GM12878 (cell line): ENCODE measurements around the gene ZDHHC14. TPM values are rescaled to one million over a fixed set of nuclear protein-coding genes. Genes with fewer than 3 reads are reported as not detected.

Source experiments
- ATAC-seq: fragments of 200-7000 bp; cut with Tn5 transposase; 3 replicates; pipeline ENCODE4 v1.9.1; 2020; ENCODE audit warnings: mild to moderate bottlenecking, moderate library complexity
- BruUV-seq: library from RNA; stranded (reverse); fragments of 400-500 nt; replicated peaks from 2 replicates; lab custom pipeline; 2021; lab: Mats Ljungman, UMichigan
- CTCF ChIA-PET: fragments of 300-600 bp; sonication (Branson Sonifier 250); formaldehyde crosslinking; extraction: SDS; loops from one replicate; lab custom pipeline; 2021; ENCODE audit warnings: inconsistent platforms; lab: Yijun Ruan, JAX
- POLR2A ChIA-PET: fragments of 350-600 bp; formaldehyde crosslinking; extraction: SDS; loops from one replicate; lab custom pipeline; 2021; ENCODE audit warnings: inconsistent platforms; lab: Charles Lee
- RAD21 ChIA-PET: fragments of 300-600 bp; sonication (Branson Sonifier 250); formaldehyde crosslinking; loops from one replicate; lab custom pipeline; 2023; ENCODE audit warnings: antibody characterized with exemption; ENCODE audit not compliant: unreplicated experiment; lab: Charles Lee
- SMC1A ChIA-PET: fragments of 300-600 bp; sonication (Branson Sonifier 250); formaldehyde crosslinking; loops from one replicate; lab custom pipeline; 2023; ENCODE audit not compliant: unreplicated experiment, uncharacterized antibody; lab: Charles Lee
- DNase-seq: peaks from one replicate; pipeline ENCODE4 v3.0.0-alpha.2; 2011; ENCODE audit warnings: low read depth, low spot score
- FAIRE-seq: peaks from 3 replicates; lab custom pipeline; 2011; peaks lifted over from hg19 to GRCh38; lab: Jason Lieb, UNC
- H2AFZ ChIP-seq: 2 replicates; pipeline ENCODE4 v1.6.0; 2011; ENCODE audit warnings: low read depth, low read length, control low read depth; ENCODE audit not compliant: control insufficient read depth
- H3K27ac ChIP-seq: 2 replicates; pipeline ENCODE4 v1.5.1; 2011; ENCODE audit warnings: control low read depth; ENCODE audit not compliant: control insufficient read depth, insufficient read depth
- H3K27me3 ChIP-seq, 2 experiments: replicated peaks in 1 of 2; 2 replicates each; pipeline versions ENCODE4 v1.6.0 to v1.6.1; 2011; ENCODE audit warnings: low read length in 1 of 2; ENCODE audit not compliant: control insufficient read depth in 2 of 2, insufficient read depth in 2 of 2
- H3K36me3 ChIP-seq, 2 experiments: 2 replicates each; pipeline ENCODE4 v1.5.1; 2011; ENCODE audit warnings: low read length in 1 of 2; ENCODE audit not compliant: control insufficient read depth in 2 of 2, insufficient read depth in 2 of 2
- H3K4me1 ChIP-seq: 2 replicates; pipeline ENCODE4 v1.6.1; 2011; ENCODE audit warnings: mild to moderate bottlenecking, low read length, moderate library complexity, mixed read lengths; ENCODE audit not compliant: control insufficient read depth, insufficient read depth
- H3K4me2 ChIP-seq: 2 replicates; pipeline ENCODE4 v1.6.0; 2011; ENCODE audit warnings: control low read depth; ENCODE audit not compliant: control insufficient read depth, insufficient read depth
- H3K4me3 ChIP-seq: fragments of 200-600 bp; sonication (generic); 2 replicates; pipeline ENCODE4 v1.5.1; 2016
- H3K79me2 ChIP-seq: 2 replicates; pipeline ENCODE4 v1.6.0; 2011; ENCODE audit warnings: low read length; ENCODE audit not compliant: control insufficient read depth, insufficient read depth
- H3K9ac ChIP-seq: 2 replicates; pipeline ENCODE4 v1.8.0; 2011; ENCODE audit warnings: low read length, control low read depth, mixed read lengths; ENCODE audit not compliant: control insufficient read depth, insufficient read depth
- H3K9me3 ChIP-seq: replicated peaks from 3 replicates; pipeline ENCODE4 v1.5.1; 2011; ENCODE audit warnings: mild to moderate bottlenecking, low read length; ENCODE audit not compliant: control insufficient read depth, insufficient read depth
- H4K20me1 ChIP-seq: 2 replicates; pipeline ENCODE4 v1.6.0; 2011; ENCODE audit not compliant: control insufficient read depth, insufficient read depth
- CEBPB ChIP-seq, 2 experiments: fragments of 150-350 bp in 1 of 2; IDR thresholded peaks; 2 replicates each; pipeline ENCODE4 v1.6.1; 2012 to 2014; ENCODE audit warnings: low read depth in 2 of 2, low read length in 2 of 2, borderline replicate concordance in 1 of 2, inconsistent platforms in 1 of 2
- JUND ChIP-seq: IDR thresholded peaks from 2 replicates; pipeline ENCODE4 v1.6.1; 2012; ENCODE audit warnings: low read depth, mild to moderate bottlenecking, low read length, improper control_type of control experiment, moderate library complexity
- MYC ChIP-seq: IDR thresholded peaks from 2 replicates; pipeline ENCODE4 v1.6.1; 2011; ENCODE audit warnings: mild to moderate bottlenecking, low read length, moderate library complexity, inconsistent platforms; ENCODE audit not compliant: insufficient read depth, insufficient replicate concordance, insufficient read length, severe bottlenecking
- NFIC ChIP-seq: IDR thresholded peaks from 2 replicates; pipeline ENCODE4 v1.6.1; 2012; ENCODE audit warnings: low read depth, mild to moderate bottlenecking, inconsistent platforms, low read length, moderate library complexity
- NFYA ChIP-seq: IDR thresholded peaks from 2 replicates; pipeline ENCODE4 v1.6.1; 2011; ENCODE audit warnings: low read depth, mild to moderate bottlenecking, low read length, improper control_type of control experiment, borderline replicate concordance
- PAX5 ChIP-seq: IDR thresholded peaks from 2 replicates; pipeline ENCODE4 v1.6.1; 2011; ENCODE audit warnings: low read depth, low read length, borderline replicate concordance
- TAF1 ChIP-seq: IDR thresholded peaks from 2 replicates; pipeline ENCODE4 v1.6.1; 2011; ENCODE audit warnings: mild to moderate bottlenecking, low read depth, low read length, borderline replicate concordance
- ZNF274 ChIP-seq: IDR thresholded peaks from one replicate; pipeline ENCODE4 v1.8.0; 2011; ENCODE audit not compliant: insufficient read length, insufficient read depth
- WGBS: methylation state at CpG from one replicate; pipeline ENCODE4 v1.1.6; 2016; ENCODE audit warnings: low lambda C conversion rate; ENCODE audit not compliant: insufficient replicate concordance, insufficient coverage; ENCODE audit errors: missing lambda C conversion rate; 5-methylcytosine and 5-hydroxymethylcytosine counted together
- in situ Hi-C: fragments of 300-500 bp; cut with MboI; formaldehyde crosslinking; loops from 9 replicates; pipeline ENCODE4 v1.14.3; 2018; ENCODE audit warnings: mixed read lengths
- intact Hi-C: fragments of 100-400 bp; cut with micrococcal nuclease; formaldehyde crosslinking; loops from one replicate; pipeline ENCODE4 v1.14.2; 2022; ENCODE audit not compliant: unreplicated experiment
- polyA plus RNA-seq, 11 experiments: library from polyadenylated mRNA; depleted of rRNA in 4 of 11; unstranded in 6 of 11; stranded (reverse) in 5 of 11; fragments of >200 nt; fragmentation: Nextera tagmentation in 4 of 11; fragmentation: Illumina TruSeq in 1 of 11; extraction: Ambion mirVana in 4 of 11; extraction: Trizol in 1 of 11; gene quantifications; 1 replicate in 1 of 11; 2 replicates in 10 of 11; pipeline versions ENCODE4 v1.2.1 to v1.2.3, GENCODE V29; 2011 to 2016; ENCODE audit warnings: inconsistent platforms in 2 of 11, missing spikeins in 2 of 11, low read depth in 1 of 11
- total RNA-seq, 4 experiments: library from RNA; depleted of rRNA in 3 of 4; stranded (reverse); fragments of >200 nt in 3 of 4; fragmentation: Illumina TruSeq in 1 of 4; extraction: Trizol in 1 of 4; gene quantifications; 2 replicates each; pipeline versions ENCODE4 v1.2.1 to v1.2.3, GENCODE V29; 2013 to 2021
- TF ChIP-seq, protein P1 (sequence below): fragments of 450-650 bp; IDR thresholded peaks from 2 replicates; pipeline ENCODE4 v1.6.1; 2017; ENCODE audit warnings: mild to moderate bottlenecking
- TF ChIP-seq, protein P2 (sequence below): IDR thresholded peaks from 2 replicates; pipeline ENCODE4 v1.6.1; 2011; ENCODE audit warnings: mild to moderate bottlenecking, low read depth, low read length, moderate library complexity; ENCODE audit not compliant: insufficient replicate concordance

The ZDHHC14 gene
- total and polyA plus RNA-seq, 10 of the 15 experiments (the other 5 are each of a cell fraction or from before 2014, with no cell fraction given), result 0.15 to 16.0 (median 0.76) TPM; not detected in 1

DNA sequence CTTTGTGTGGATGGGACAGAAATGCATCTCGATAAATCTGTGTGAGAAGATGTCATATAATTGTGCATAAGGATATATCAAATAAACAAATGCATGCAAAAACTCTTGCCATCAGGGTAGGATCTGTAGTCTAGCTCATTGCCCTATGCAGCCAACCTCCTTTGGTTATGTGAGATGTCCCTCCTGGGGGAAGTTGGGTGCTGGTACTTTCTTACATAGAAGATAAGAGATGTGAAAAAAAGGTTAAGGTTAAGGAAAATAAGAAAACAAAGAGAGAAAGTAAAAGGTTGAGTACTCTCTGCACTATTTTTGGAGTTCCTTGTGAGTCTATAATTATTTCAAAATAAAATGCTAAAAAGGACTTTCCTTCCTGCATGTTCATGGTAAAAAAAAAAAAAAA lies 30.4 kb downstream of the ZDHHC14 start:
- ATAC-seq (no peak), DNase-seq (no peak), FAIRE-seq (no peak)
- no peaks in the 10 kb centered on the region for H3K4me1 ChIP-seq
- no peaks in the 10 kb centered on the region for H4K20me1 ChIP-seq
- H3K4me3 ChIP-seq, result no peak overlapping the region
- no peak overlapping the region for H3K27ac ChIP-seq
- no peaks in the 10 kb centered on the region for H3K79me2 ChIP-seq
- BruUV-seq, result no TSS peak
- SMC1A ChIA-PET, result interaction anchor here (0.6 to 1.7 kb wide), 6 partner anchors 11 to 203 kb away, joined by 3 to 6 read pairs (median 3); no protein-coding TSS in a partner anchor
- H3K27me3 ChIP-seq, result no peaks in the 10 kb centered on the region
- in situ Hi-C loops, result no loop called here
- TF ChIP-seq CEBPB (IDR thresholded peaks at IDR 0.05; ENCODE audit: borderline replicate concordance in 1 of 2, low read depth in 2 of 2, low read length in 2 of 2) (no peak), TAF1 (no peak), NFIC (no peak), ZNF274 (no peak), NFYA (no peak), MYC (no peak), JUND (no peak), PAX5 (no peak)
- TF ChIP-seq, protein P1, sequence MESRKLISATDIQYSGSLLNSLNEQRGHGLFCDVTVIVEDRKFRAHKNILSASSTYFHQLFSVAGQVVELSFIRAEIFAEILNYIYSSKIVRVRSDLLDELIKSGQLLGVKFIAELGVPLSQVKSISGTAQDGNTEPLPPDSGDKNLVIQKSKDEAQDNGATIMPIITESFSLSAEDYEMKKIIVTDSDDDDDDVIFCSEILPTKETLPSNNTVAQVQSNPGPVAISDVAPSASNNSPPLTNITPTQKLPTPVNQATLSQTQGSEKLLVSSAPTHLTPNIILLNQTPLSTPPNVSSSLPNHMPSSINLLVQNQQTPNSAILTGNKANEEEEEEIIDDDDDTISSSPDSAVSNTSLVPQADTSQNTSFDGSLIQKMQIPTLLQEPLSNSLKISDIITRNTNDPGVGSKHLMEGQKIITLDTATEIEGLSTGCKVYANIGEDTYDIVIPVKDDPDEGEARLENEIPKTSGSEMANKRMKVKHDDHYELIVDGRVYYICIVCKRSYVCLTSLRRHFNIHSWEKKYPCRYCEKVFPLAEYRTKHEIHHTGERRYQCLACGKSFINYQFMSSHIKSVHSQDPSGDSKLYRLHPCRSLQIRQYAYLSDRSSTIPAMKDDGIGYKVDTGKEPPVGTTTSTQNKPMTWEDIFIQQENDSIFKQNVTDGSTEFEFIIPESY, result no peak
- TF ChIP-seq, protein P2, sequence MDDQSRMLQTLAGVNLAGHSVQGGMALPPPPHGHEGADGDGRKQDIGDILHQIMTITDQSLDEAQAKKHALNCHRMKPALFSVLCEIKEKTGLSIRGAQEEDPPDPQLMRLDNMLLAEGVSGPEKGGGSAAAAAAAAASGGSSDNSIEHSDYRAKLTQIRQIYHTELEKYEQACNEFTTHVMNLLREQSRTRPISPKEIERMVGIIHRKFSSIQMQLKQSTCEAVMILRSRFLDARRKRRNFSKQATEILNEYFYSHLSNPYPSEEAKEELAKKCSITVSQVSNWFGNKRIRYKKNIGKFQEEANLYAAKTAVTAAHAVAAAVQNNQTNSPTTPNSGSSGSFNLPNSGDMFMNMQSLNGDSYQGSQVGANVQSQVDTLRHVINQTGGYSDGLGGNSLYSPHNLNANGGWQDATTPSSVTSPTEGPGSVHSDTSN, result no peak
- WGBS, result 90% methylated on average over 1 of the region's 1 CpG
- no peaks in the 10 kb centered on the region; the same call in 2 of the 3 replicates for H3K9me3 ChIP-seq
- H2AFZ ChIP-seq, result no peak overlapping the region
- no peak overlapping the region for H3K9ac ChIP-seq
- intact Hi-C loops, result no loop called here
- CTCF ChIA-PET, result interaction anchor here (0.6 to 1.3 kb wide), 3 partner anchors 23 to 54 kb away, joined by 3 read pairs; no protein-coding TSS in a partner anchor
- no peak overlapping the region for H3K4me2 ChIP-seq
- H3K36me3 ChIP-seq, result peaks cover 0 to 2% of the 10 kb centered on the region in 2 experiments; a peak in 1 of 4 replicates
- POLR2A ChIA-PET, result interaction anchor here (0.6 to 1.5 kb wide), 2 partner anchors 11 to 586 kb away, joined by 3 to 9 read pairs; no protein-coding TSS in a partner anchor
- RAD21 ChIA-PET, result no interaction called here
